ENCODE results near the gene MBTPS1. TPM values are rescaled to one million over a fixed set of nuclear protein-coding genes. Genes with fewer than 3 reads are reported as not detected.

Gene MBTPS1
- total RNA-seq, 1 experiment from 2014 or later = 46.9 TPM

DNA sequence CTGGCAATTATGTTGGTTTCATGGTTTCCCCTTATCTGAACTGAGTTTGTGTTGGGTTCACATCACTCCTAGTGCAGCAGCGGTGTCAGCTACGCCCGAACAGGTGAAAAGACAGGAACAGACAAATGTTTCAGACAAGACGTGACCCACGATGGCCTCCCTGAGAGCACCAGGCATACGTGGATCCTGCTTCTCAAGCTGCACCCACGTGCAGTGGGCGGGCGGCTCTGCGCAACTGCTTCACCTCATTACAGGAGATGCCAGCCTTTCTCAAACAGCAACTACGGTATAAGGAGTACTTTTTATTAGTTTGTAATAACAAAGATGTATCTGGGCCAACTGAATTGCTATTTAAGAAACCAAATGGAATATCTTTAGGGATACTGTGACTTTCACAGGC is 41.4 kb downstream of the MBTPS1 start:
- ATAC-seq (no peak), DNase-seq (ENCODE audit: low spot score) (no peak)
- CTCF ChIA-PET = interaction anchor here (0.9 to 1.1 kb wide), 2 partner anchors 10 to 15 kb away, joined by 4 to 5 read pairs; no protein-coding TSS in a partner anchor
- POLR2A ChIA-PET = no interaction called here
- no peaks in the 10 kb centered on the region for H3K4me1 Mint-ChIP-seq
- TF ChIP-seq TCF7 (CRISPR knock-in tag; IDR thresholded peaks at IDR 0.05; ENCODE audit: low read depth) = no peak
- TF ChIP-seq ZNF232 (CRISPR knock-in tag; IDR thresholded peaks at IDR 0.05) = no peak
- no peak for TF ChIP-seq CBFB (CRISPR knock-in tag; IDR thresholded peaks at IDR 0.05; ENCODE audit: low read depth)
- TF ChIP-seq, protein P1, sequence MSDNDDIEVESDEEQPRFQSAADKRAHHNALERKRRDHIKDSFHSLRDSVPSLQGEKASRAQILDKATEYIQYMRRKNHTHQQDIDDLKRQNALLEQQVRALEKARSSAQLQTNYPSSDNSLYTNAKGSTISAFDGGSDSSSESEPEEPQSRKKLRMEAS (CRISPR knock-in tag; IDR thresholded peaks at IDR 0.05) = no peak
- TF ChIP-seq, protein P2, sequence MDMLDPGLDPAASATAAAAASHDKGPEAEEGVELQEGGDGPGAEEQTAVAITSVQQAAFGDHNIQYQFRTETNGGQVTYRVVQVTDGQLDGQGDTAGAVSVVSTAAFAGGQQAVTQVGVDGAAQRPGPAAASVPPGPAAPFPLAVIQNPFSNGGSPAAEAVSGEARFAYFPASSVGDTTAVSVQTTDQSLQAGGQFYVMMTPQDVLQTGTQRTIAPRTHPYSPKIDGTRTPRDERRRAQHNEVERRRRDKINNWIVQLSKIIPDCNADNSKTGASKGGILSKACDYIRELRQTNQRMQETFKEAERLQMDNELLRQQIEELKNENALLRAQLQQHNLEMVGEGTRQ (CRISPR knock-in tag; IDR thresholded peaks at IDR 0.05) = no peak
- TF ChIP-seq MYBL2 (CRISPR knock-in tag; IDR thresholded peaks at IDR 0.05) = no peak
- no peak for TF ChIP-seq EMX1 (CRISPR knock-in tag; IDR thresholded peaks at IDR 0.05)
- TF ChIP-seq ZNF138 (CRISPR knock-in tag; conservative IDR thresholded peaks at IDR 0.05) = no peak
- TF ChIP-seq ZNF121 (CRISPR knock-in tag; IDR thresholded peaks at IDR 0.05) = no peak
- no peak for TF ChIP-seq NR1H2 (CRISPR knock-in tag; IDR thresholded peaks at IDR 0.05)
- TF ChIP-seq ZNF423 (CRISPR knock-in tag; IDR thresholded peaks at IDR 0.05) = no peak
- TF ChIP-seq ZNF671 (CRISPR knock-in tag; IDR thresholded peaks at IDR 0.05) = no peak
- TF ChIP-seq, protein P3, sequence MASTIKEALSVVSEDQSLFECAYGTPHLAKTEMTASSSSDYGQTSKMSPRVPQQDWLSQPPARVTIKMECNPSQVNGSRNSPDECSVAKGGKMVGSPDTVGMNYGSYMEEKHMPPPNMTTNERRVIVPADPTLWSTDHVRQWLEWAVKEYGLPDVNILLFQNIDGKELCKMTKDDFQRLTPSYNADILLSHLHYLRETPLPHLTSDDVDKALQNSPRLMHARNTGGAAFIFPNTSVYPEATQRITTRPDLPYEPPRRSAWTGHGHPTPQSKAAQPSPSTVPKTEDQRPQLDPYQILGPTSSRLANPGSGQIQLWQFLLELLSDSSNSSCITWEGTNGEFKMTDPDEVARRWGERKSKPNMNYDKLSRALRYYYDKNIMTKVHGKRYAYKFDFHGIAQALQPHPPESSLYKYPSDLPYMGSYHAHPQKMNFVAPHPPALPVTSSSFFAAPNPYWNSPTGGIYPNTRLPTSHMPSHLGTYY (CRISPR knock-in tag; IDR thresholded peaks at IDR 0.05) = no peak
- no peak for TF ChIP-seq ZNF317 (CRISPR knock-in tag; IDR thresholded peaks at IDR 0.05; ENCODE audit: borderline replicate concordance, low read depth)
- TF ChIP-seq, protein P4, sequence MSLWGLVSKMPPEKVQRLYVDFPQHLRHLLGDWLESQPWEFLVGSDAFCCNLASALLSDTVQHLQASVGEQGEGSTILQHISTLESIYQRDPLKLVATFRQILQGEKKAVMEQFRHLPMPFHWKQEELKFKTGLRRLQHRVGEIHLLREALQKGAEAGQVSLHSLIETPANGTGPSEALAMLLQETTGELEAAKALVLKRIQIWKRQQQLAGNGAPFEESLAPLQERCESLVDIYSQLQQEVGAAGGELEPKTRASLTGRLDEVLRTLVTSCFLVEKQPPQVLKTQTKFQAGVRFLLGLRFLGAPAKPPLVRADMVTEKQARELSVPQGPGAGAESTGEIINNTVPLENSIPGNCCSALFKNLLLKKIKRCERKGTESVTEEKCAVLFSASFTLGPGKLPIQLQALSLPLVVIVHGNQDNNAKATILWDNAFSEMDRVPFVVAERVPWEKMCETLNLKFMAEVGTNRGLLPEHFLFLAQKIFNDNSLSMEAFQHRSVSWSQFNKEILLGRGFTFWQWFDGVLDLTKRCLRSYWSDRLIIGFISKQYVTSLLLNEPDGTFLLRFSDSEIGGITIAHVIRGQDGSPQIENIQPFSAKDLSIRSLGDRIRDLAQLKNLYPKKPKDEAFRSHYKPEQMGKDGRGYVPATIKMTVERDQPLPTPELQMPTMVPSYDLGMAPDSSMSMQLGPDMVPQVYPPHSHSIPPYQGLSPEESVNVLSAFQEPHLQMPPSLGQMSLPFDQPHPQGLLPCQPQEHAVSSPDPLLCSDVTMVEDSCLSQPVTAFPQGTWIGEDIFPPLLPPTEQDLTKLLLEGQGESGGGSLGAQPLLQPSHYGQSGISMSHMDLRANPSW (CRISPR knock-in tag; conservative IDR thresholded peaks at IDR 0.05; ENCODE audit: low read depth) = no peak
- TF ChIP-seq, protein P5, sequence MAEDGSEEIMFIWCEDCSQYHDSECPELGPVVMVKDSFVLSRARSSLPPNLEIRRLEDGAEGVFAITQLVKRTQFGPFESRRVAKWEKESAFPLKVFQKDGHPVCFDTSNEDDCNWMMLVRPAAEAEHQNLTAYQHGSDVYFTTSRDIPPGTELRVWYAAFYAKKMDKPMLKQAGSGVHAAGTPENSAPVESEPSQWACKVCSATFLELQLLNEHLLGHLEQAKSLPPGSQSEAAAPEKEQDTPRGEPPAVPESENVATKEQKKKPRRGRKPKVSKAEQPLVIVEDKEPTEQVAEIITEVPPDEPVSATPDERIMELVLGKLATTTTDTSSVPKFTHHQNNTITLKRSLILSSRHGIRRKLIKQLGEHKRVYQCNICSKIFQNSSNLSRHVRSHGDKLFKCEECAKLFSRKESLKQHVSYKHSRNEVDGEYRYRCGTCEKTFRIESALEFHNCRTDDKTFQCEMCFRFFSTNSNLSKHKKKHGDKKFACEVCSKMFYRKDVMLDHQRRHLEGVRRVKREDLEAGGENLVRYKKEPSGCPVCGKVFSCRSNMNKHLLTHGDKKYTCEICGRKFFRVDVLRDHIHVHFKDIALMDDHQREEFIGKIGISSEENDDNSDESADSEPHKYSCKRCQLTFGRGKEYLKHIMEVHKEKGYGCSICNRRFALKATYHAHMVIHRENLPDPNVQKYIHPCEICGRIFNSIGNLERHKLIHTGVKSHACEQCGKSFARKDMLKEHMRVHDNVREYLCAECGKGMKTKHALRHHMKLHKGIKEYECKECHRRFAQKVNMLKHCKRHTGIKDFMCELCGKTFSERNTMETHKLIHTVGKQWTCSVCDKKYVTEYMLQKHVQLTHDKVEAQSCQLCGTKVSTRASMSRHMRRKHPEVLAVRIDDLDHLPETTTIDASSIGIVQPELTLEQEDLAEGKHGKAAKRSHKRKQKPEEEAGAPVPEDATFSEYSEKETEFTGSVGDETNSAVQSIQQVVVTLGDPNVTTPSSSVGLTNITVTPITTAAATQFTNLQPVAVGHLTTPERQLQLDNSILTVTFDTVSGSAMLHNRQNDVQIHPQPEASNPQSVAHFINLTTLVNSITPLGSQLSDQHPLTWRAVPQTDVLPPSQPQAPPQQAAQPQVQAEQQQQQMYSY (CRISPR knock-in tag; IDR thresholded peaks at IDR 0.05) = no peak
- no peak for TF ChIP-seq KAT7 (CRISPR knock-in tag; IDR thresholded peaks at IDR 0.05; ENCODE audit: borderline replicate concordance)
- no peaks in the 10 kb centered on the region for H3K27me3 Mint-ChIP-seq (ENCODE audit: low read depth)
- H3K36me3 Mint-ChIP-seq = peaks cover 23% of the 10 kb centered on the region
- no peaks in the 10 kb centered on the region for H3K9me3 Mint-ChIP-seq
- no peak overlapping the region for H3K4me3 Mint-ChIP-seq
- H3K27ac Mint-ChIP-seq = no peak overlapping the region

DNA sequence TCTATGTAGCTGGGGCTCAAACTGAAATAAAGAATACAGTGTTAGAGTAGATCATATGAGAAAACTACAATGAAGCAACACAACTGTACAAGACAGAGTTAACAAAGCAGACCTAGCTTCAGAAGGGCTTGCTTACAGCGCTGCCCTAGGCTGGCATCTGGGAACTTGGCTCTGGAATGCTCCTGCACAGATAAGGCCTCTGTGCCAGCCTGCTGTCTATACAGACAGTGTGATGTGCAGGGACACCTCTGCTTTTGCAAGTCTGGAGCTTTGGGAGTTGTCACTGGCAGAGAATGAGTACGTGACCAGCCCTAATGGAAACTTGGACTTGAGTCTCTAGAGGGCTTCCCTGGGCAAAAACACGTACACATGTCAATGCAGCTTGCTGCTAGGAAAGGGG is 42.0 kb downstream of the MBTPS1 start:
- ChIA-PET POLR2A (no interaction called here), CTCF (interaction anchor here (0.5 to 1.1 kb wide), 2 partner anchors 10 to 487 kb away, joined by 3 to 5 read pairs; no protein-coding TSS in a partner anchor)
- H3K36me3 Mint-ChIP-seq = peaks cover 23% of the 10 kb centered on the region
- H3K4me3 Mint-ChIP-seq = no peak overlapping the region
- no peaks in the 10 kb centered on the region for H3K9me3 Mint-ChIP-seq
- ATAC-seq (no peak), DNase-seq (ENCODE audit: low spot score) (no peak)
- no peaks in the 10 kb centered on the region for H3K27me3 Mint-ChIP-seq (ENCODE audit: low read depth)
- no peaks in the 10 kb centered on the region for H3K4me1 Mint-ChIP-seq
- H3K27ac Mint-ChIP-seq = no peak overlapping the region
- TF ChIP-seq MXD4 (CRISPR knock-in tag; IDR thresholded peaks at IDR 0.05; ENCODE audit: borderline replicate concordance) (no peak), GABPB1 (CRISPR knock-in tag; IDR thresholded peaks at IDR 0.05) (no peak), SMAD3 (CRISPR knock-in tag; IDR thresholded peaks at IDR 0.05; ENCODE audit: borderline replicate concordance) (no peak), TCF7 (CRISPR knock-in tag; IDR thresholded peaks at IDR 0.05; ENCODE audit: low read depth) (no peak)
- TF ChIP-seq, protein P6, sequence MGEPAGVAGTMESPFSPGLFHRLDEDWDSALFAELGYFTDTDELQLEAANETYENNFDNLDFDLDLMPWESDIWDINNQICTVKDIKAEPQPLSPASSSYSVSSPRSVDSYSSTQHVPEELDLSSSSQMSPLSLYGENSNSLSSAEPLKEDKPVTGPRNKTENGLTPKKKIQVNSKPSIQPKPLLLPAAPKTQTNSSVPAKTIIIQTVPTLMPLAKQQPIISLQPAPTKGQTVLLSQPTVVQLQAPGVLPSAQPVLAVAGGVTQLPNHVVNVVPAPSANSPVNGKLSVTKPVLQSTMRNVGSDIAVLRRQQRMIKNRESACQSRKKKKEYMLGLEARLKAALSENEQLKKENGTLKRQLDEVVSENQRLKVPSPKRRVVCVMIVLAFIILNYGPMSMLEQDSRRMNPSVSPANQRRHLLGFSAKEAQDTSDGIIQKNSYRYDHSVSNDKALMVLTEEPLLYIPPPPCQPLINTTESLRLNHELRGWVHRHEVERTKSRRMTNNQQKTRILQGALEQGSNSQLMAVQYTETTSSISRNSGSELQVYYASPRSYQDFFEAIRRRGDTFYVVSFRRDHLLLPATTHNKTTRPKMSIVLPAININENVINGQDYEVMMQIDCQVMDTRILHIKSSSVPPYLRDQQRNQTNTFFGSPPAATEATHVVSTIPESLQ (CRISPR knock-in tag; IDR thresholded peaks at IDR 0.05) = no peak
- TF ChIP-seq, protein P7, sequence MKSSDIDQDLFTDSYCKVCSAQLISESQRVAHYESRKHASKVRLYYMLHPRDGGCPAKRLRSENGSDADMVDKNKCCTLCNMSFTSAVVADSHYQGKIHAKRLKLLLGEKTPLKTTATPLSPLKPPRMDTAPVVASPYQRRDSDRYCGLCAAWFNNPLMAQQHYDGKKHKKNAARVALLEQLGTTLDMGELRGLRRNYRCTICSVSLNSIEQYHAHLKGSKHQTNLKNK (CRISPR knock-in tag; IDR thresholded peaks at IDR 0.05) = no peak
- TF ChIP-seq, protein P8, sequence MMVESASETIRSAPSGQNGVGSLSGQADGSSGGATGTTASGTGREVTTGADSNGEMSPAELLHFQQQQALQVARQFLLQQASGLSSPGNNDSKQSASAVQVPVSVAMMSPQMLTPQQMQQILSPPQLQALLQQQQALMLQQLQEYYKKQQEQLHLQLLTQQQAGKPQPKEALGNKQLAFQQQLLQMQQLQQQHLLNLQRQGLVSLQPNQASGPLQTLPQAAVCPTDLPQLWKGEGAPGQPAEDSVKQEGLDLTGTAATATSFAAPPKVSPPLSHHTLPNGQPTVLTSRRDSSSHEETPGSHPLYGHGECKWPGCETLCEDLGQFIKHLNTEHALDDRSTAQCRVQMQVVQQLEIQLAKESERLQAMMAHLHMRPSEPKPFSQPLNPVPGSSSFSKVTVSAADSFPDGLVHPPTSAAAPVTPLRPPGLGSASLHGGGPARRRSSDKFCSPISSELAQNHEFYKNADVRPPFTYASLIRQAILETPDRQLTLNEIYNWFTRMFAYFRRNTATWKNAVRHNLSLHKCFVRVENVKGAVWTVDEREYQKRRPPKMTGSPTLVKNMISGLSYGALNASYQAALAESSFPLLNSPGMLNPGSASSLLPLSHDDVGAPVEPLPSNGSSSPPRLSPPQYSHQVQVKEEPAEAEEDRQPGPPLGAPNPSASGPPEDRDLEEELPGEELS (CRISPR knock-in tag; IDR thresholded peaks at IDR 0.05) = no peak
